Neural progenitor cell (in vitro differentiated cells): ENCODE data around the gene STAC.

ENCODE experiments used
- EZH2 ChIP-seq: fragments of 200-600 bp; sonication (generic); IDR thresholded peaks from 2 replicates; pipeline ENCODE4 v1.6.1; 2017; ENCODE audit warnings: antibody characterized with exemption, mild to moderate bottlenecking, moderate library complexity
- EZH2phosphoT487 ChIP-seq: fragments of 200-600 bp; sonication (generic); IDR thresholded peaks from 2 replicates; pipeline ENCODE4 v1.6.1; 2017; ENCODE audit warnings: antibody characterized with exemption
- TF ChIP-seq, protein P1 (sequence below): fragments of 200-600 bp; sonication (generic); IDR thresholded peaks from 2 replicates; pipeline ENCODE4 v1.5.1; 2017; ENCODE audit warnings: antibody characterized with exemption, mild to moderate bottlenecking

DNA sequence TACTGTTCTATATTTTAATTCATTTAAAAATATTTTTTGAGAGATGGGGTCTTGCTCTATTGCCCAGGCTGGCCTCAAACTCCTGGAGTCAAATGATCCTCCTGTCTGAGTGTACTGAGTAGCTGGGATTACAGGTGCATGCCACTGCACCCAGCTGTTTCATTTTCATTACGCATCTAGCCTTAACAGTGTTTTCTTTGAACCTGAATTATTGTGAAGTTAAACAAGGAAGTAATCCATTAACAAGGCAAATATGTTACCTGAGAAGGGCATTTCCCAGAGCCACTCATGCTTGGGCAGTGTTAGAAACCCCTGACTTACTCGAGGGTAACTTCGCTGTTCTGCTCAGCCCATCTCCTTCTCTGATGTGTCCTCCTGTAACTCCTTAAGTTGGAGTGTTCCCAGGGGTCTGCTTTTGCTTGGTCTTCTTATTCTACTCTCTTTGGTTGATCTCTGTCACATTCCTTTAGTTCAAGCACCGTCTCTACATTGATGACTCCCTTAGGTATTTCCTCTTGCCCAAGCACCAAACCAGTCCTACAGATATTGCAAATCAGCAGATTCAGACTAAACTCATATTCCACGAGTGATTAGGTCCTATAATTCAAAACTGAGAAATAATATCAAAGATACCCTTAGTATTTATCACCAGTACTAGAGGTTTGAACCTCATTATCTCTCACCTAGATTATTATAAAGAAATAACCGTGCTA lies 107.9 kb downstream of the STAC start:
- TF ChIP-seq EZH2 = no peak
- TF ChIP-seq, protein P1, sequence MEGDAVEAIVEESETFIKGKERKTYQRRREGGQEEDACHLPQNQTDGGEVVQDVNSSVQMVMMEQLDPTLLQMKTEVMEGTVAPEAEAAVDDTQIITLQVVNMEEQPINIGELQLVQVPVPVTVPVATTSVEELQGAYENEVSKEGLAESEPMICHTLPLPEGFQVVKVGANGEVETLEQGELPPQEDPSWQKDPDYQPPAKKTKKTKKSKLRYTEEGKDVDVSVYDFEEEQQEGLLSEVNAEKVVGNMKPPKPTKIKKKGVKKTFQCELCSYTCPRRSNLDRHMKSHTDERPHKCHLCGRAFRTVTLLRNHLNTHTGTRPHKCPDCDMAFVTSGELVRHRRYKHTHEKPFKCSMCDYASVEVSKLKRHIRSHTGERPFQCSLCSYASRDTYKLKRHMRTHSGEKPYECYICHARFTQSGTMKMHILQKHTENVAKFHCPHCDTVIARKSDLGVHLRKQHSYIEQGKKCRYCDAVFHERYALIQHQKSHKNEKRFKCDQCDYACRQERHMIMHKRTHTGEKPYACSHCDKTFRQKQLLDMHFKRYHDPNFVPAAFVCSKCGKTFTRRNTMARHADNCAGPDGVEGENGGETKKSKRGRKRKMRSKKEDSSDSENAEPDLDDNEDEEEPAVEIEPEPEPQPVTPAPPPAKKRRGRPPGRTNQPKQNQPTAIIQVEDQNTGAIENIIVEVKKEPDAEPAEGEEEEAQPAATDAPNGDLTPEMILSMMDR = no peak
- no peak for TF ChIP-seq EZH2phosphoT487
